GM19328 (cell line): ENCODE data around the gene OSBPL10.
"Not testable (repeated sequence)": the region's sequence is repeated elsewhere in the genome, so short reads cannot be mapped to it uniquely, and the experiment has no call there.

Experiments used
- ATAC-seq: cut with Tn5 transposase; IDR thresholded peaks from one replicate; pipeline ENCODE4 v1.9.1; 2021; ENCODE audit warnings: mild to moderate bottlenecking, moderate library complexity; ENCODE audit not compliant: unreplicated experiment

OSBPL10 gene

GRCh38 chr3:31981206-31982181 lies at the start of gene OSBPL10, which contains the start of gene ZNF860:
OSBPL10 (minus strand) TSS chr3:31981262; CDS start chr3:31981179, 83 bp downstream.
ZNF860 (plus strand) TSS chr3:31981750; CDS start chr3:31989080, 7,330 bp downstream.
- ATAC-seq = no peak

GRCh38 chr3:32026593-32026992 lies 45.5 kb upstream of the OSBPL10 start:
- no peak for ATAC-seq

GRCh38 chr3:32022947-32023346 lies 41.9 kb upstream of the OSBPL10 start:
- ATAC-seq = no peak

- ATAC-seq = no peak
Measured at GRCh38 chr3:32021748-32022147, 40.7 kb upstream of the OSBPL10 start.

GRCh38 chr3:32021155-32021554 lies 40.1 kb upstream of the OSBPL10 start:
- no peak for ATAC-seq

GRCh38 chr3:32018757-32019564 lies 37.9 kb upstream of the OSBPL10 start:
- no peak for ATAC-seq

- ATAC-seq = no peak
Measured at GRCh38 chr3:32017286-32017685, 36.2 kb upstream of the OSBPL10 start.

GRCh38 chr3:32015638-32016037 lies 34.6 kb upstream of the OSBPL10 start:
- not testable (repeated sequence) for ATAC-seq

GRCh38 chr3:32010699-32011098 lies 29.6 kb upstream of the OSBPL10 start:
- ATAC-seq = not testable (repeated sequence)

- no peak for ATAC-seq
Measured at GRCh38 chr3:32009957-32010356, 28.9 kb upstream of the OSBPL10 start.

GRCh38 chr3:32009101-32009500 lies 28.0 kb upstream of the OSBPL10 start:
- no peak for ATAC-seq

GRCh38 chr3:32004113-32004765 lies 23.2 kb upstream of the OSBPL10 start:
- ATAC-seq = no peak

GRCh38 chr3:32003380-32003779 lies 22.3 kb upstream of the OSBPL10 start:
- no peak for ATAC-seq

GRCh38 chr3:32002561-32003368 lies 21.7 kb upstream of the OSBPL10 start:
- no peak for ATAC-seq

- no peak for ATAC-seq
Measured at GRCh38 chr3:32000877-32001276, 19.8 kb upstream of the OSBPL10 start.

- no peak for ATAC-seq
Measured at GRCh38 chr3:31999907-32000439, 18.9 kb upstream of the OSBPL10 start.

- no peak for ATAC-seq
Measured at GRCh38 chr3:31997500-31997899, 16.4 kb upstream of the OSBPL10 start.

GRCh38 chr3:31996195-31996594 lies 15.1 kb upstream of the OSBPL10 start:
- ATAC-seq = no peak

- not testable (repeated sequence) for ATAC-seq
Measured at GRCh38 chr3:31995026-31995425, 14.0 kb upstream of the OSBPL10 start.

GRCh38 chr3:31993843-31994242 lies 12.8 kb upstream of the OSBPL10 start:
- no peak for ATAC-seq
